A673 (cell line): ENCODE results near the gene ITSN2.

Experiments
- CTCF ChIP-seq: fragments of 300-800, 200-600 bp; sonication (generic); conservative IDR thresholded peaks from 2 replicates; pipeline ENCODE4 v1.5.1; 2017; ENCODE audit warnings: low read depth, mild to moderate bottlenecking, antibody characterized with exemption, low read length, moderate library complexity, mixed read lengths
- EZH2 ChIP-seq: fragments of 200-600 bp; sonication (generic); IDR thresholded peaks from 2 replicates; pipeline ENCODE4 v1.6.1; 2017; ENCODE audit warnings: borderline replicate concordance, low read depth, mild to moderate bottlenecking, mixed read lengths, antibody characterized with exemption, low read length; ENCODE audit not compliant: poor library complexity, severe bottlenecking

GRCh38 chr2:24328010-24328409 is 32.3 kb downstream of the ITSN2 start:
- TF ChIP-seq EZH2: no peak
- TF ChIP-seq CTCF: no peak
